Endothelial cell of umbilical vein (primary cell): ENCODE measurements around the gene TOP3B. TPM values are rescaled to one million over a fixed set of nuclear protein-coding genes. Genes with fewer than 3 reads are reported as not detected.
"Not testable (repeated sequence)": the region's sequence is repeated elsewhere in the genome, so short reads cannot be mapped to it uniquely, and the experiment has no call there.

ENCODE experiments used
- BruUV-seq: library from RNA; stranded (reverse); fragments of 400-500 nt; replicated peaks from 2 replicates; lab custom pipeline; 2021; lab: Mats Ljungman, UMichigan
- CTCF ChIA-PET: fragments of 300-600, 350-600 bp; sonication (Branson Sonifier 250); formaldehyde crosslinking; loops from one replicate; lab custom pipeline; 2021; ENCODE audit warnings: antibody characterized with exemption, inconsistent platforms; lab: Charles Lee
- POLR2A ChIA-PET: fragments of 300-600, 350-600 bp; sonication (Branson Sonifier 250); formaldehyde crosslinking; loops from one replicate; lab custom pipeline; 2021; ENCODE audit warnings: antibody characterized with exemption, inconsistent platforms; lab: Charles Lee
- DNase-seq: peaks from one replicate; pipeline ENCODE4 v3.0.0-alpha.2; 2011; ENCODE audit warnings: low read depth, low spot score
- FAIRE-seq: peaks from 2 replicates; lab custom pipeline; 2011; peaks lifted over from hg19 to GRCh38; lab: Jason Lieb, UNC
- H2AFZ ChIP-seq: 2 replicates; pipeline ENCODE4 v1.6.0; 2012; ENCODE audit warnings: low read depth, low read length, control low read depth, inconsistent platforms
- H3K27ac ChIP-seq: 2 replicates; pipeline ENCODE4 v1.5.1; 2011; ENCODE audit warnings: low read depth, mild to moderate bottlenecking, control low read depth, low read length, moderate library complexity; ENCODE audit not compliant: insufficient read depth
- H3K27me3 ChIP-seq, 2 experiments: 2 replicates each; pipeline versions ENCODE4 v1.6.0 to v1.6.1; 2011; ENCODE audit warnings: low read length in 2 of 2, mixed read lengths in 1 of 2; ENCODE audit not compliant: control insufficient read depth in 2 of 2, insufficient read depth in 2 of 2
- H3K36me3 ChIP-seq, 2 experiments: 2 replicates in 1 of 2; 3 replicates in 1 of 2; pipeline ENCODE4 v1.5.1; 2011; ENCODE audit warnings: low read length in 2 of 2, mild to moderate bottlenecking in 1 of 2, moderate library complexity in 1 of 2; ENCODE audit not compliant: control insufficient read depth in 2 of 2, insufficient read depth in 2 of 2; ENCODE audit errors: extremely low read depth in 1 of 2
- H3K4me1 ChIP-seq: 3 replicates; pipeline ENCODE4 v1.5.1; 2011; ENCODE audit warnings: mild to moderate bottlenecking, low read length; ENCODE audit not compliant: control insufficient read depth, insufficient read depth; ENCODE audit errors: extremely low read depth
- H3K4me2 ChIP-seq: 2 replicates; pipeline ENCODE4 v1.6.1; 2011; ENCODE audit warnings: low read length, control low read depth, mixed read lengths; ENCODE audit not compliant: insufficient read depth
- H3K4me3 ChIP-seq, 3 experiments: fragments of 200-600 bp in 1 of 3; sonication (generic), shearing (Covaris generic) in 1 of 3; replicated peaks in 1 of 3; 2 replicates each; pipeline ENCODE4 v1.5.1; 2011 to 2016; ENCODE audit warnings: control low read depth in 3 of 3, low read length in 3 of 3, mild to moderate bottlenecking in 2 of 3, inconsistent platforms in 1 of 3, low read depth in 1 of 3, moderate library complexity in 1 of 3; ENCODE audit not compliant: insufficient read depth in 1 of 3
- H3K79me2 ChIP-seq: 2 replicates; pipeline ENCODE4 v1.6.0; 2012; ENCODE audit warnings: low read length, inconsistent platforms; ENCODE audit not compliant: control insufficient read depth, insufficient read depth
- H3K9ac ChIP-seq: replicated peaks from 2 replicates; pipeline ENCODE3; 2011; ENCODE audit warnings: low read length, control low read depth; ENCODE audit not compliant: insufficient read depth; ENCODE audit errors: extremely low read depth
- H3K9me1 ChIP-seq: replicated peaks from 3 replicates; pipeline ENCODE4 v1.6.0; 2011; ENCODE audit warnings: mild to moderate bottlenecking, low read length; ENCODE audit not compliant: control insufficient read depth, insufficient read depth; ENCODE audit errors: extremely low read depth
- H3K9me3 ChIP-seq: replicated peaks from 2 replicates; pipeline ENCODE4 v1.5.1; 2012; ENCODE audit warnings: low read length, inconsistent platforms; ENCODE audit not compliant: control insufficient read depth, insufficient read depth
- H4K20me1 ChIP-seq: replicated peaks from 2 replicates; pipeline ENCODE3; 2011; ENCODE audit warnings: mild to moderate bottlenecking, low read length; ENCODE audit not compliant: control insufficient read depth, insufficient read depth; ENCODE audit errors: extremely low read depth
- EZH2 ChIP-seq: IDR thresholded peaks from 2 replicates; pipeline ENCODE4 v1.6.1; 2012; ENCODE audit warnings: borderline replicate concordance, low read depth, mild to moderate bottlenecking, moderate library complexity, low read length, inconsistent platforms; ENCODE audit not compliant: severe bottlenecking
- FOS ChIP-seq: IDR thresholded peaks from 2 replicates; pipeline ENCODE4 v1.6.1; 2011; ENCODE audit warnings: mild to moderate bottlenecking, low read length, moderate library complexity, borderline replicate concordance; ENCODE audit not compliant: insufficient read depth
- GATA2 ChIP-seq: IDR thresholded peaks from 2 replicates; pipeline ENCODE4 v1.7.0; 2011; ENCODE audit warnings: low read depth, mild to moderate bottlenecking, moderate library complexity, mixed read lengths, low read length; ENCODE audit not compliant: insufficient read length, insufficient read depth
- JUN ChIP-seq: IDR thresholded peaks from 2 replicates; pipeline ENCODE4 v1.6.1; 2011; ENCODE audit warnings: borderline replicate concordance, low read depth; ENCODE audit not compliant: insufficient read length, insufficient read depth
- MYC ChIP-seq: IDR thresholded peaks from one replicate; pipeline ENCODE4 v1.6.1; 2011; ENCODE audit warnings: mild to moderate bottlenecking, low read depth, low read length
- POLR2A ChIP-seq: IDR thresholded peaks from 2 replicates; pipeline ENCODE4 v1.6.1; 2012; ENCODE audit warnings: low read depth, mild to moderate bottlenecking, control low read depth, low read length
- POLR2AphosphoS5 ChIP-seq: IDR thresholded peaks from 2 replicates; pipeline ENCODE4 v1.6.1; 2012; ENCODE audit warnings: low read depth, mild to moderate bottlenecking, control low read depth, low read length, moderate library complexity; ENCODE audit not compliant: insufficient read depth
- dilution Hi-C: fragments of 300-500 bp; cut with MboI; formaldehyde crosslinking; loops from one replicate; pipeline ENCODE4 v1.15.0; 2019; ENCODE audit warnings: low sequenced_read_pairs; ENCODE audit not compliant: extremely low pct_ligation_motif_present
- intact Hi-C: fragments of 100-400 bp; cut with micrococcal nuclease; formaldehyde crosslinking; loops from one replicate; pipeline ENCODE4 v1.10.0; 2022
- polyA plus RNA-seq, 4 experiments: library from polyadenylated mRNA; depleted of rRNA in 3 of 4; stranded (reverse) in 3 of 4; unstranded in 1 of 4; fragments of >200 nt; gene quantifications; 2 replicates each; pipeline versions ENCODE4 v1.2.1 to v1.2.3, GENCODE V29; 2011 to 2012; ENCODE audit warnings: missing spikeins in 1 of 4
- total RNA-seq: library from RNA; stranded (reverse); gene quantifications from 2 replicates; pipeline ENCODE4 v1.2.3, GENCODE V29; 2021
- TF ChIP-seq, protein P1 (sequence below), 2 donors: IDR thresholded peaks; 1 replicate in 1 of 2; 2 replicates in 1 of 2; pipeline ENCODE4 v1.5.1; 2011; ENCODE audit warnings: low read length in 2 of 2, mild to moderate bottlenecking in 2 of 2, moderate library complexity in 2 of 2, control low read depth in 1 of 2, inconsistent platforms in 1 of 2, low read depth in 1 of 2; ENCODE audit not compliant: insufficient read depth in 1 of 2; ENCODE audit errors: extremely low read depth in 1 of 2
- TF ChIP-seq, protein P2 (sequence below): IDR thresholded peaks from 2 replicates; pipeline ENCODE4 v1.6.1; 2011; ENCODE audit not compliant: insufficient read depth, insufficient read length

Gene TOP3B
- total and polyA plus RNA-seq, 2 donors (not counting 3 experiments of a cell fraction or from before 2014, with no cell fraction given) = 25.2 to 56.5 TPM

DNA sequence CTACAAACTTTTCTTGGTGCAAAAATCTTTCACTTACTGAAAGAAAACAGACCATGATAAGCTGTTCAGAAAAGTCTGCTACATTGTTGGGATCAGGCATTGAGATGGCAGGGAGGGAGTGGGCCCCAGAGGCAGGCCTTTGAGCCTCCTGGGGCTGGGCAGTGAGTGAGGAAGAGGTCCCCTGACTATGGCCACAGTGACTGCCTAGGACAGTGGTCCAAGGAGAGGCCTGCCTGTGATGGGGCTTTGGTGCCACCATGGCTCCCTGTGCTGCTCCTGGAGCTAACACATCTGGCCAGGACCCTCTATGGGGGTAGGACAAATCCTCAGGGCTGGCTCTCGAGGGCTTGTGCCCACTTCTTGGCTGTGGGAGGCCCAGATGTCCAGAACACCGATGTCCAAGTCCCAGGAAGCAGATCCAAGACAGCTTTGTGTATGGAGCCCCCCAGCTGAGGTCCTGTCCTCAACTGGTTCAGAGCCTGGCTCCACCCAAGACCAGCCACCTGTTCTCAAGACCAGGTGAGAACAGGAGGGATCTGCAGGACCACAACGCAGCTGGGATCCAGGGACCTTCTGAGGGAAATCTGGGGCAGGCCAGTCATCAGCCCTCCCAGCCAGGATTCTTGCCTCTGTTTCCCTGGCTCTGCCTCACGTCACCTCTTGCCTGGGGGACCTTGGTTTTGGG, 66.8 kb downstream of the TOP3B start:
- no peak overlapping the region for H2AFZ ChIP-seq
- H4K20me1 ChIP-seq = peaks cover 3% of the 10 kb centered on the region
- DNase-seq = no peak
- no peak overlapping the region for H3K4me3 ChIP-seq
- H3K4me1 ChIP-seq = no peaks in the 10 kb centered on the region
- H3K27ac ChIP-seq = no peak overlapping the region
- H3K36me3 ChIP-seq = peaks cover 0 to 3% of the 10 kb centered on the region in 2 experiments
- H3K4me2 ChIP-seq = no peak overlapping the region
- H3K9me3 ChIP-seq = no peaks in the 10 kb centered on the region
- no peak for TF ChIP-seq POLR2A
- no peak for TF ChIP-seq POLR2AphosphoS5
- no peak for TF ChIP-seq JUN
- TF ChIP-seq, protein P1, sequence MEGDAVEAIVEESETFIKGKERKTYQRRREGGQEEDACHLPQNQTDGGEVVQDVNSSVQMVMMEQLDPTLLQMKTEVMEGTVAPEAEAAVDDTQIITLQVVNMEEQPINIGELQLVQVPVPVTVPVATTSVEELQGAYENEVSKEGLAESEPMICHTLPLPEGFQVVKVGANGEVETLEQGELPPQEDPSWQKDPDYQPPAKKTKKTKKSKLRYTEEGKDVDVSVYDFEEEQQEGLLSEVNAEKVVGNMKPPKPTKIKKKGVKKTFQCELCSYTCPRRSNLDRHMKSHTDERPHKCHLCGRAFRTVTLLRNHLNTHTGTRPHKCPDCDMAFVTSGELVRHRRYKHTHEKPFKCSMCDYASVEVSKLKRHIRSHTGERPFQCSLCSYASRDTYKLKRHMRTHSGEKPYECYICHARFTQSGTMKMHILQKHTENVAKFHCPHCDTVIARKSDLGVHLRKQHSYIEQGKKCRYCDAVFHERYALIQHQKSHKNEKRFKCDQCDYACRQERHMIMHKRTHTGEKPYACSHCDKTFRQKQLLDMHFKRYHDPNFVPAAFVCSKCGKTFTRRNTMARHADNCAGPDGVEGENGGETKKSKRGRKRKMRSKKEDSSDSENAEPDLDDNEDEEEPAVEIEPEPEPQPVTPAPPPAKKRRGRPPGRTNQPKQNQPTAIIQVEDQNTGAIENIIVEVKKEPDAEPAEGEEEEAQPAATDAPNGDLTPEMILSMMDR (IDR thresholded peaks at IDR 0.05; ENCODE audit: extremely low read depth in 1 of 2, insufficient read depth in 1 of 2, low read depth in 1 of 2, low read length in 2 of 2) = no peak
- no peak for TF ChIP-seq FOS
- TF ChIP-seq, protein P2, sequence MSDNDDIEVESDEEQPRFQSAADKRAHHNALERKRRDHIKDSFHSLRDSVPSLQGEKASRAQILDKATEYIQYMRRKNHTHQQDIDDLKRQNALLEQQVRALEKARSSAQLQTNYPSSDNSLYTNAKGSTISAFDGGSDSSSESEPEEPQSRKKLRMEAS = no peak
- TF ChIP-seq EZH2 = no peak
- no peak for TF ChIP-seq MYC
- no peak for TF ChIP-seq GATA2
- CTCF ChIA-PET = interaction anchor here (0.7 to 4.1 kb wide), 4 partner anchors 8 to 140 kb away, joined by 3 to 19 read pairs (median 3); no protein-coding TSS in a partner anchor
- H3K9me1 ChIP-seq = no peaks in the 10 kb centered on the region
- no TSS peak for BruUV-seq
- POLR2A ChIA-PET = no interaction called here
- H3K79me2 ChIP-seq = no peaks in the 10 kb centered on the region
- intact Hi-C loops (loop anchor here (2.0 kb wide), 1 partner anchor 203 kb away; no protein-coding TSS in a partner anchor), dilution Hi-C loops (no loop called here)
- FAIRE-seq = no peak
- no peaks in the 10 kb centered on the region for H3K27me3 ChIP-seq
- H3K9ac ChIP-seq = no peak overlapping the region

DNA sequence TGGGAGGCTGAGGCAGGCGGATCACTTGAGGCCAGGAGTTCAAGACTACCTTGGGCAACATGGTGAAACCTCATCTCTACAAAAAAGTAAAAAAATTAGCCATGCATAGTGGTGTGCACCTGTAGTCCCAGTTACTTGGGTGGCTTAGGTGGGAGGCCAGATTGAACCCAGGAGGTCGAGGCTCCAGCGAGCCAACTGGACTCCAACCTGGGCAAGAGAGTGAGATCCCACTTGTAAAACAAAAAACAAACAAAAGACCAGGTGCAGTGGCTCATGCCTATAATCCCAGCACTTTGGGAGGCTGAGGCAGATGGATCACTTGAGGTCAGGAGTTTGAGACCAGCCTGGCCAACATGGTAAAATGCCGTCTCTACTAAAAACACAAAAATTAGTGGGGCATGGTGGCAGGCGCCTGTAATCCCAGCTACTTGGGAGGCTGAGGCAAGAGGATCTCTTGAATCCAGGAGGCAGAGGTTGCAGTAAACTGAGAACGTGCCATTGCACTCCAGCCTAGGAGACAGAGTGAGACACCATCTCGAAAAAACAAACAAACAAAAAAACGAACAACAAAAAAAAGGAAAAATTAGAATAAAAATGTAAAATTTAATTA, 68.4 kb downstream of the TOP3B start:
- H3K9ac ChIP-seq, H3K4me1 ChIP-seq, FAIRE-seq, H3K79me2 ChIP-seq, H3K4me2 ChIP-seq, H3K36me3 ChIP-seq, H2AFZ ChIP-seq, H3K27me3 ChIP-seq, dilution Hi-C loops, BruUV-seq, POLR2A ChIA-PET, DNase-seq, H4K20me1 ChIP-seq, H3K27ac ChIP-seq, H3K9me1 ChIP-seq, H3K4me3 ChIP-seq, H3K9me3 ChIP-seq: not testable (repeated sequence)
- CTCF ChIA-PET = interaction anchor here (0.9 kb wide), 1 partner anchor 201 kb away, joined by 3 read pairs; no protein-coding TSS in a partner anchor
- intact Hi-C loops = loop anchor here (2.0 kb wide), 1 partner anchor 201 kb away; no protein-coding TSS in a partner anchor
